ENCODE measurements around the gene ADGRG6. TPM values are rescaled to one million over a fixed set of nuclear protein-coding genes. Genes with fewer than 3 reads are reported as not detected.

The ADGRG6 gene
- total and polyA plus RNA-seq, 9 of the 15 experiments (the other 6 are each of a cell fraction or from before 2014, with no cell fraction given), result under 0.01 to 0.11 (median 0.05) TPM; not detected in 5

GRCh38 chr6:142331601-142332000 is 29.8 kb downstream of the ADGRG6 start:
- Histone ChIP-seq H3K4me1 (replicated peaks in 1 of 2; ENCODE audit: control insufficient read depth in 2 of 2, insufficient read depth in 2 of 2, low read length in 2 of 2) (no peaks in the 10 kb centered on the region), H3K4me2 (ENCODE audit: insufficient read depth, low read length) (no peak overlapping the region), H3K27me3 (ENCODE audit: control insufficient read depth in 2 of 2, insufficient read depth in 2 of 2, low read length in 2 of 2) (no peaks in the 10 kb centered on the region), H3K4me3 (no peak overlapping the region), H3K9me1 (ENCODE audit: control insufficient read depth, insufficient read depth, low read length) (no peaks in the 10 kb centered on the region), H2AFZ (ENCODE audit: low read depth, low read length) (no peak overlapping the region), H3K9me3 (replicated peaks; ENCODE audit: control insufficient read depth, insufficient read depth, low read depth, low read length) (no peaks in the 10 kb centered on the region), H3K27ac (ENCODE audit: extremely low read depth, low read depth, low read length) (no peak overlapping the region), H4K20me1 (replicated peaks; ENCODE audit: control insufficient read depth, insufficient read depth, low read length) (no peaks in the 10 kb centered on the region), H3K36me3 (ENCODE audit: control insufficient read depth, insufficient read depth, low read length) (no peaks in the 10 kb centered on the region), H3K79me2 (ENCODE audit: control insufficient read depth, insufficient read depth, low read length) (no peaks in the 10 kb centered on the region), H3K9ac (ENCODE audit: insufficient read depth in 1 of 2, low read depth in 2 of 2, low read length in 2 of 2) (no peak overlapping the region)
- BruUV-seq (replicated peaks), result no TSS peak
- 2% methylated on average over 3 of the region's 3 CpGs for WGBS (ENCODE audit: insufficient coverage, low coverage, missing lambda C conversion rate)
- DNase-seq (ENCODE audit: extremely low read depth in 1 of 4, low spot score in 3 of 4) (no peak), ATAC-seq (no peak), FAIRE-seq (no peak)
- in situ Hi-C loops (cut with MboI), result no loop called here
- CTCF ChIA-PET (ENCODE audit: low intra/inter-chr PET ratio), result no interaction called here
- TF ChIP-seq ZNF41 (CRISPR knock-in tag; conservative IDR thresholded peaks at IDR 0.05), result no peak
- TF ChIP-seq MEIS2 (IDR thresholded peaks at IDR 0.05; ENCODE audit: partially characterized antibody), result no peak
- TF ChIP-seq HMGN3 (IDR thresholded peaks at IDR 0.05; ENCODE audit: borderline replicate concordance, extremely low read depth, insufficient read length, low read depth, low read length), result no peak
- no peak for TF ChIP-seq CLOCK (CRISPR knock-in tag; IDR thresholded peaks at IDR 0.05; ENCODE audit: borderline replicate concordance)
- no peak for TF ChIP-seq CREB1 (IDR thresholded peaks at IDR 0.05)
- no peak for TF ChIP-seq CREB1 (CRISPR knock-in tag; IDR thresholded peaks at IDR 0.05)
- TF ChIP-seq NR3C1 (CRISPR knock-in tag; IDR thresholded peaks at IDR 0.05), result no peak
- no peak for TF ChIP-seq HEY1 (CRISPR knock-in tag; IDR thresholded peaks at IDR 0.05; ENCODE audit: borderline replicate concordance)
- no peak for TF ChIP-seq TRIM28 (IDR thresholded peaks at IDR 0.05)
- no peak for TF ChIP-seq ESRRA (IDR thresholded peaks at IDR 0.05; ENCODE audit: borderline replicate concordance, low read depth)
- no peak for TF ChIP-seq E2F5 (CRISPR knock-in tag; IDR thresholded peaks at IDR 0.05)
- TF ChIP-seq MLLT1 (IDR thresholded peaks at IDR 0.05), result no peak
- no peak for TF ChIP-seq TEAD1 (CRISPR knock-in tag; IDR thresholded peaks at IDR 0.05)
- no peak for TF ChIP-seq SRSF7 (optimal IDR thresholded peaks at IDR 0.05; ENCODE audit: low read depth, low read length)
- TF ChIP-seq POLR3A (IDR thresholded peaks at IDR 0.05; ENCODE audit: borderline replicate concordance, extremely low read depth, insufficient read depth, insufficient read length), result no peak
- TF ChIP-seq PML (IDR thresholded peaks at IDR 0.05; ENCODE audit: low read length), result no peak
- no peak for TF ChIP-seq TRIM24 (IDR thresholded peaks at IDR 0.05)
- TF ChIP-seq ZNF75A (CRISPR knock-in tag; IDR thresholded peaks at IDR 0.05), result no peak
- TF ChIP-seq POU5F1 (IDR thresholded peaks at IDR 0.05; ENCODE audit: borderline replicate concordance, low read depth, low read length, partially characterized antibody), result no peak
- POLR2A ChIA-PET, result no interaction called here
- intact Hi-C loops (cut with micrococcal nuclease), result no loop called here
